GM21447 (cell line): ENCODE results near the gene TCF7L2.

Source experiments
- ATAC-seq: cut with Tn5 transposase; IDR thresholded peaks from one replicate; pipeline ENCODE4 v1.9.1; 2021; ENCODE audit not compliant: unreplicated experiment

The TCF7L2 gene

DNA sequence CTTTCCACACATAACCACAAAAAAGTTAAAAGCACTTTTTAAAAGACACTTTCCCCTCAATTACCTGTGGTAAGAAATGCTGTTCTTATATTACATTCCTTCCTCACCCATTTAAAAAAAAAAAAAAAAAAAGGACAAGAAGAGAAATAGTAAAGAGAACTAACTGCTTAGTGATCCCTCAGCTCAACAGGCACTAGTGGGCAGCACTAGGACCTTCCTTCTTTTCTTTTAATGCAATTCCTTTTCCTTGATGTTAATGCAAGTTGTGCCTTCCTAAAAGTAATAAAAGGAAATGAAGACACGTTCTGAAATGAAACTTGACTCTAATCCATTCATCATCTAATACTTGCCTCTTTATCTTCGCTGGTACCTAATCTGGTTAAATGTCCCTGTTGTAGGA lies 189.7 kb downstream of the TCF7L2 start:
- ATAC-seq = no peak

DNA sequence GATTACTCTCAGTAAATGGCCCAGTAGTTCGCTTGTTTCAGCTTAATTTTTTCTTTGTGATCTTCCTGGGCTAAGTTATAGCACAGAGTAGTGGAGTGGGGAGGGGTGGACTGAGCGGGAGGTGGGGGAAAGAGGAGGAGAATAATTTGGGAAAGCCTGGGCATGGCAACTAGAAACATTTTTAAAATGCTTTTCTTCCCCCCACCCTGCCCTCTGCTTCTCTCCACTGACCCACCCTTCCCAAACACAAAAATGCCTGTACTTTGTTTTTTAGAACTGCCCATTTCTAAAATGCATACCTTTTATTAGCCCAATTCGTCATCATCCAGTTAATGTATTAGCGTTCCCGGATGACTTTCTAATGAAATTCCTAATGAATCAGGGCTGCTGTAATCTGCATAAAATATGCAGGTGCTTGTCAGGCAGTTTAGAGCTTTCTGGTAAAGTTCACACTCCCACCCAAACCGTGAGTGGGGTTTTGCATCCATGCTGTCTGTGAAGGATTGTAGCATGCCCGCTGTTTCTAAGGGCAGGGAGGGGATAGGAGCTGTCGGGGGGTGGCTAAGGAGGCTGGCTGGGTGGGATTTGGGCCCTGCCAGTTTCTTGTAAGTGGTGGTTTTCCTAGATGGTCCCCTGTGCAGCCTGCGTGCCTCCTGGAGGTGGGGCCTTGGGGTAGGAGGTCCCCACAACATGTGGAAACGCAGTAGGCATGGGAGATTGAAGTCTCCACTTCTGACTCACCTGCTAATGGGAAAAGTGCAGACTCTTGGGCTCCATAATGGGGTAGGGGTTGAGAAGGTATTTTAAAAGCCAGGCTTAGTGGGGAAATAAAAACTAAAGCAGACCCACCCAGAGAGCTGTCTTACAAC lies 190.3 kb downstream of the TCF7L2 start:
- no peak for ATAC-seq

DNA sequence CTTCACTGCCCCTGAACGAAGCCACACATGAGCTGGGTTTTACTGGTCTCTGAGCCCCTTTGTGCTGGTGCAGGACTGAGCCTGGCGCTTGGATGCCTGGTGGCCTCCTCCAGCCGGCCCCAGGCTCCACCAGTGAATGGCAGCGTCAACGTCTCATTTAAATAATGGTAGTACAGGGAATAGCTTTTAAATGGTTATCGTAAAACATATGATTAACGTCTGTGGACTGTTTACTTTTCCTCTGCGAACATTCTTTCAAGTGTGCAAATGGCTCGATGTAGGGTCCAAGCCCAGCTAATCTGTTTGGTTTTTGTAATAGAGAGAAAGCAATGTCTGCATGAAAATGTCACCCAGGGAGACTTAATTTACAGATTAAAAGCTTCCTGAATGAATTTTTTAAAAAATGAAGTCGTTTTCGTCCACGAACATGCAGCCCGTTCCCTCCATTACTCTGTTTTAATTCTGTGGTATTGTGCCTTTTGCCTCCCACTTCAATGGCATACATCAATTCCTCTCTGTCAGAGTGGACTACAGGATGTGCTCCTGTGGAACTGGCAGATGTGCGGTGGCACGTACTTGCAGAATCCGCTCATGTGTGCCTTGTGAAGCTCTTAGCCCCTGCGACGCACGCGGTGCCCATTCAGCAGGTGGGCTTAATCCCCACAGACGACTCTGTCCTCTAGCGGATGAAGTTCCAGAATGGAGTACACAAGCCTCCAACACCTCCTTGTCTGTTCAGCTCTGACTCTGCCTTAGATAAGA lies 192.7 kb downstream of the TCF7L2 start:
- no peak for ATAC-seq

DNA sequence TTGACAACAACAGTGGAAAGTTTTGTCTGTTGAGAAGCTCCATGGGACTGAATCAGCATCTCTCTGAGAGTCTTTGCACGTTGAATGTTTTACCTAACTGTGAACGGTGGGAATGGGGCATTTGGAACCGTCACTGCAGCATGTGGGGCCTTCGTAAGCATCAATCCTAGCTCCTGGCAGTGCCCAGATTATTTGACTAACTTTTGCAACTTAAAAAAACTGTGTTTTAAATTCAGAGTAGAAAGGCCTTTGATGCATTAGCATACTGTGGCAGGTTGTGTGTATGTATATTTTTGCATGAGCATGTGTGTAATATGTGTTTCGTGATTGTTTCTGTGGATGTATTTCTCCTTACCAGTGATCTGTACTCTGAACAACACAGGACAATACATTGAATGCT lies 194.5 kb downstream of the TCF7L2 start:
- no peak for ATAC-seq

DNA sequence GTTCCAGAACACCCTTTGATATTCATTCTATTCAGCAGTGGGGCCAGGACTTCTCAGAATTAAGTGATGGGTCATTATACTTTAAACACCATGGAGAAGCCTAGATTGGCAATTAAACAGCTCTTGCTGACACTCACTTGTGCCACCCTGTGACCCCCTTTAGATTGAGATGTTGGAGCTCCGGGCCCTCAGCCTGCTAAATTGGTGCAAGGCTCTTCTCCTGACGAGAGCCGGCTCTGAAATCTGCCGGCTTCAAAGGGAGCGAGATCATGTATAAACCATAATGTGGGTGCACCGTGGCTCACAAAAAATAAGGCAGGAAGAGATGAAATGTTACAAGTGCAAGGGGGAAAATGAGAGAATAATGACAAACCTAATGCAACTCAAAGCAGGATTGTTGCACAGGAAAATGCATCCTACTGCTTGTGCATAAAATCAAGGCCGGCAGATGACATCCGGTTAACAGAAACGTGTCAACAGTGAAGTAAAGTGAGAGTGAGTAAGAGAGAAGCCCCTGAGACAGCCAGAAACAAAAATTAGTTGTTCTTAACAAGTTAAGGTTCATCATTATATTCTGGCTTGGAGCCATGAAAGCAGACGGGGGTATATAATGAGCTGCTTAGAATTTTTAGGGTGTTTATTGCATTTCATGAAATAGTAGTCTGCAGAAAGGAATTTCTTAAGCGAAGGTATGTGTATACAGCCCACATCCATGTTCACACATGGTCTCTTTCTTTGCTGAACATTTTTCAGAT lies 198.2 kb downstream of the TCF7L2 start:
- ATAC-seq = no peak

DNA sequence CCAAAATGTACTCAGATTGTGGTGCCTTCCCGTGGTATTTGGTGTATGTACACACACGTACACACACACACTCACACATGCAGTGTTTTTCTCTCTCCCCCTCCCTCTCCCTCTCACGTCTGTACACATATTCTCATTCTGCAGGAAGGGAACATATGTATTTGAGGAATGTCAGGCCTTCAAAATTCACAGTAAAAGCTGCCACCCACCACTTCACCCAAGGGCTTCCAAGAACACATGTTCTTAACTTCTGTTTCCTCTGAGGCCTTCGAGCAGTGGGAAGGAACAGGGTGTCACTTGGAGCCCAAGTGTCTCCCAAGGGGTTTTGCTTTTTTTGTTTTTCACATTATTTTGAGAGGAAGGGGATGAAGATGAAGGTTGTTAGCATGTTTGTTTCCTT lies 198.9 kb downstream of the TCF7L2 start:
- no peak for ATAC-seq

DNA sequence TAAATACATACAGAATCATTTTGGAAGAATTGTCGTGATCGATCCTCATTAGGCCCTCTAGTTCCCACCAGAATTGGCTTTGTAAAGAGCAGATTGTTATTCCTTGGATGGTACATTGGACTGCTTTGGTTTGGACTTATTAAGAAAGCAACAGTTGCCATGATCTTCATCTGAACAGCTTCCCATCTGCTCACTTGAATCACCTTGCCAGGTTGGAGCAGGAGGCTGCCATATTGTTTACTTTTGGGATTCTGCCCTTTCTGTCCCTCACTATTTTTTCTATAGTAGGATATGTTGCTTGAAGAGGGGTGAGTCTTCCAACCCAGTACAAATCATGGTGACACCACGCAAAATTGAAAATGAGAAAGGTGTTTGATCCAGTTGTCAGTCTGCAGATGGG lies 199.6 kb downstream of the TCF7L2 start:
- no peak for ATAC-seq

DNA sequence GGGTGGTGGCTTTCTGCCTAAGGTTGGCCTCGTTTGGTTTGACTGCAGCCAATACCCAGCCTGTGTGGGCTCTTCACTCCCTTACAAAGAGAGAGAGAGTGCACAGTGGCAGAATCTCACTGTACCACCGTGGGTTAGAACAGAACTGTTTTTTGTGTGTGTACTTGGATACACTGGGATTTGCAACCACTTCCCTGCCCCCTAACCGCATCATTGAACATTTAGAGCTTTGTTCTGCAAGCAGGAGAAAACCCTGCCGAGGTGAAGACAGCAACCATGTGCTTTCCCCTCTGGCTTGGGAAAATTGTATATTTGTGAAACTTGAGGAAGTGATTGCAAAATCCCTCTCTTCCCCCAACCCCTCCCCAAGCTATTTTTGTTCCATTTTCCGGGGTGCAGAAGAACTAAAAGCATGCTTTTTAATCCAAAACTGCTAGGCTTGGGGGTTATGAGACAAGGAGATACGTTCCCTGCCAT lies 201.2 kb downstream of the TCF7L2 start:
- no peak for ATAC-seq

DNA sequence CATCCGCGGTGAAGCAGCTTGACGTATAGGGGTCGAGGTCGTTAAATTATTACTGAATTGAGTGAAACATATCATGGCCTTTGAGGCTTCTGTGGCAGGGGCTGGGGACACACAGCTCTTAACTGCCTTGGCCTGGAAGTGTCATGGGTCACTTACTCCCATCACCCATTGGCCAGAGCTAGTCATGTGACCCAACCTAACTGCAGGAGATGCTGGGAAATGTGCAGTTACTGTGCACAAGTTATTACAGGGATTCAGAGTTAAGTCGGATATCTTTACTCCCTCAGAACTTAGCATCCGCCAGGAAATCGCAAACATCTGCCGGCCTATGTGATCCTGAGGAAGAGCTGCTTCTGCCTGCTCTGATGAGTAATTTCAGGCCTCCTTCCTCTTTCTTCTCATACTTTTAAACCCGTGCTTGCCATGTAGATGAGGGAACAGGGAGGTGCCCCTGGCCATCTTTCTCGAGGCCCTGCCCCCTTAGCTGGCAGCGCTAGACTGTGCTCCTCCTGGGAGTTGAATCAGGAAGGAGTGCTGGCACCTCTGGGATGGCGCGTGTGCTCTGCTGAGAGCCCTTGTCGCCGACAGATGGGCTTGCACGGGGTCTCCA lies 203.6 kb downstream of the TCF7L2 start:
- ATAC-seq = no peak

DNA sequence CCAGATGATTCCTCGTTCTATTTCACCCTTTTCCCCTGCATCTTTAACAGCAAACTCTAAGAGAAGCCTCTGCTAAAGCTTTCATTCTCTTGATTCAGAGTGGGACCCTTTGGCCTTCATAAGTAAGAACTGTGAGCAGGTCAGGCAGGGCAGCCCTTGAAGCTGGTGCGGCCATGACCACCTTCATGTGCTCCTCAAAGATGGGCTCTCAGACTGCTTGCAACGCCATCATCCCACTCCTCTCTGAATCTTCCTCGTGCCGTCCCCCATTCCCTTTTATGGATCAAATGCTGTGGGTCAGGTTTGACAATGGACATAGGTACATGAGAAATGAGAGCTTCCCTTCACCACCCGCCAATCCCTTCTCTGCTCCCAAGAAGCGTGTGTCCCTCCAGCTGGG lies 207.4 kb downstream of the TCF7L2 start:
- no peak for ATAC-seq

DNA sequence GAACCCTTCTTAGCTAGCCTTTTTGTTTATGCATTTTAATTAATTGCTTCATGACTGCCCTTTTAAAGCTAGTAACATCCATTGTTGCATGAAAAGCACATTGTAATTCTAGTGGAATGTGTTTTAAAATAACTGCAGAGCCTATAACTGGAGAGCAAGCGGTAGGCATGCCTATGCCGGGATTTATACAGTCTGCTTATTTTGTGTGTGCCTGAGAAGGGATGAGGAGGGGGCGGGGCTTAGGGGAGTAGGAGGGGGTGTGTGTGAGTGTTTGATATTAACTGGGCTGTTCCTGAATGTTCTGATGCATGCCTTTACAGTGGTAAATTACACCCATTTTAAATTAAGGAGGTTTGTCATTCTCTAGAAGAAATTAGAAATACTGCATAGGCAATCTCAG lies 208.1 kb downstream of the TCF7L2 start:
- no peak for ATAC-seq

DNA sequence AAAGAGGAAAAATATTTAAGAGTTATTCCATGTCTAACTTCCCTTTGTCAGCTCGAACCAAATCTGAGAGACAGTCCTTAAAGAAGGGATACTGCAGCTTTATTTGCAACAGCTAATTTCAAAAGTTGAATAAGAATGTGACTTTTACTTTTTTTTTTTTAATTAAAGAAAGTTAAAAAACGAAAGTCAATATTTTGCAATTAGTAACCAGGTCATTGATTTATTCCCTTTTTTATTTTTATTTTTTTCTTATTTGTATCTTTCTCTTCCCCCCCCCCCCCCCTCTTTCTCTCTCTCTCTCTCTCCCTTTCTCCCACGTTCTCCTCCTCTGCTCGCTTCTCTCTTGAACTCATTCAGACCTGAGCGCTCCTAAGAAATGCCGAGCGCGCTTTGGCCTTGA lies 209.5 kb downstream of the TCF7L2 start:
- no peak for ATAC-seq

DNA sequence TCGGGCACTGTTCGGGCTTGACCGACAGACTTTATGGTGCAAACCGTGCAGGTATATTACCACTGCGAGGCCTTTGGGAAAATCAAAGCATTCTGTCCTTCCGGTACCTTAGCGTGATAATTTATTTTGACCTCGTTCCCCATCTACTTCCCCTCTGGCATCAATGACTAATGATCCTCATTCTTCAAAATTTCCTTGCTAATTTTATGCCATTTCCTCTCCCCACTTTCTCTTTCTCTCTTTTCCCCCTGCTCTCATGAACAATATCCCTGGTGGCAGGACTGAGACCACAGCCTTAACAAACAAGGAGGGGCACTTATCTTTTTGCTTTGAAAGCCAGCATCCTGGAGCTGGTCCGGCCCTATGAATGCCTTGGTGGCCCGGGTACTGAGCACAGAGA lies 210.6 kb downstream of the TCF7L2 start:
- no peak for ATAC-seq

DNA sequence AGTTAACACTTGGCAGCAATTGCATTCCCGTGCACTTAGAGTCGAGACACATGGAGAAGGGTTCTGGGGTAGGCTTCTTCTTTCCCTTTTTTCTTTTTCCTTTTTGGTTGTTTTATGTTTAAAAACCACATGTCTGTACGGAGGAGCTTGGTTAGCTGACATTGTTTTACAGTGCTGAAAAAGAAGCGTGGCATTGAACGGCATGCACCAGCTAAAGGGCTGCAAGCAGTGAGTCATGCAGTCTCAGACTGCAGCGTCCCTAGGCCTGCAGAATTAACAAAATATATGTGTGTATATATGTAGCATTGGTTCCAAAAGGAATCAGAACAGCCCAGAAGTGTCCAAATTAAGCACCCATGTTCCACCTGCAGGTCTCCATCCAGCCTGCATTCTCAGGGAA lies 211.0 kb downstream of the TCF7L2 start:
- no peak for ATAC-seq

DNA sequence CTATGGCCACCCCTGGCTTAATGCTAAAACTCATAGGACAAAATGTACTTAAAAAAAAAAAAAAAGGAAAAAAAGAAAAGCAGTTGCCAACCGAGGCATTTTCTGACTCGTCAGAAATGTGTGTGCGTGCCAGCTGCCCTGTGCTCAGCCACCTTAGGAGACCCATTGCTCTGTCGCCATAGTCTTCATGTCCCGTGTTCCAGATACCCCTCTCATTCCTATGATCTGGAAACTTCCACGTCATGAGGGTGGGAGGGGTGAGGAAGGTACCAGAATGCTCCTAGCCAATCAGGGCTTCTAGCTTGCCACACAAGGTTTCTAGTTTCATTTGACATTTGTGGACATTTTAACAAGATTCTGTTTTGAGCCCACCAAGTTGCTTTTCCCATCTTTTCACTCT lies 212.9 kb downstream of the TCF7L2 start:
- no peak for ATAC-seq

DNA sequence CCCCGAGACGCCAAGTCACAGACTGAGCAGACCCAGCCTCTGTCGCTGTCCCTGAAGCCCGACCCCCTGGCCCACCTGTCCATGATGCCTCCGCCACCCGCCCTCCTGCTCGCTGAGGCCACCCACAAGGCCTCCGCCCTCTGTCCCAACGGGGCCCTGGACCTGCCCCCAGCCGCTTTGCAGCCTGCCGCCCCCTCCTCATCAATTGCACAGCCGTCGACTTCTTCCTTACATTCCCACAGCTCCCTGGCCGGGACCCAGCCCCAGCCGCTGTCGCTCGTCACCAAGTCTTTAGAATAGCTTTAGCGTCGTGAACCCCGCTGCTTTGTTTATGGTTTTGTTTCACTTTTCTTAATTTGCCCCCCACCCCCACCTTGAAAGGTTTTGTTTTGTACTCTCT lies 215.6 kb downstream of the TCF7L2 start:
- ATAC-seq = no peak

DNA sequence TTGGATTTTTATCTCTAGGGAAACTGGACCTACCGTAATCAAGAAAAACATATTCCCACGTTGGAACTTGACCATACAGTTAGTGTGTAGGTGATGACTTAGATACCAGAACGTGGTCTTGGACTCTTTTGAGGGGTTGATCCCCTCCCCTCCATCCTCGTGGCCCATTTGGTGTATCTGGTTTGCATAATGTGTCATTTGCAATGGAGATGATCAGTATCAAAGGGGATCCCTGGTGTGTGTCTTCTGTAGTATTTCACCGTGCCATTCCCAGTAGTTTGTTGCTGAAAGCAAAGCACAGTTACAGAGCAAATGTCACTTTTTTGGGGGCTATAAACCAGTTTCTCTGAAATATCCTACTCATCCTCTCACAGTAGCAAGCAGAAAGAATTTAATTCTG lies 217.7 kb downstream of the TCF7L2 start:
- no peak for ATAC-seq

DNA sequence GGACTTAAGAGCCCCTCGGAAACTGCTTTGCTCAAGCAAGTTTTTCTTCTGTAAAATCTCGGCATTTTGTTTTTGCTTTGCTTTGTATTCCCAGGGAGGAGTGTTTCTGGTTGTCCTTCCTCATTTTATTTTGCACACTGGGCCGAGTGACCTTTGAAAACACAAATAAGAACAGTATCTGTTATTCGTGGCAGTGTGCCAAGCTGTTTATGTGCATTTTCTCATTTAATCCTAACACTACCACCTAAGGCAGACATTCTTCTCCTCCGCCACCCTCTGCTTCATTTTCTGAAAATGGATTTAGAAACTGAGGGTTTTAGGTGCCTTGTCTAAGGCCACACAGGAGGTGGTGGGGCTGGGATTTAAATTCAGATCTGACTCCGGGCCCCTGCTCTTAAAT lies 218.5 kb downstream of the TCF7L2 start:
- ATAC-seq = no peak

DNA sequence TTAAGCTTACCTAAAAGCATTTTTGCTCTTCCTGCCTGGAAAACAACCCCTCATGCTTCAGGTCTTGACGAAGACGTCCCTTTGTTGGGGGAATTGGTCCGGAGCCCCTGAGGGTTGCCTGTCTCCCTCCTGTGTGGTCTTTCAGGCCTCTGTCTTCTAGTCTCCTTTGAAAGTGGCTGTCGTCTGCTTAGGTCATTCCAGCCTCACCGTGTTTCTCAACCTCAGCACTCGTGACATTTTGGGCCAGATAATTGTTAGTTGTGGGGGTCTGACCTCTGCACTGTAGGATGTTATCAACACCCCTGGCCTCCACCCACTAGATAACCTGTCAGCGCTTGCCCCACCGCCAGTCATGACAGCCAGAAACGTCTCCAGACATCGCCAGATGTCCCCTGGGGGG lies 219.1 kb downstream of the TCF7L2 start:
- no peak for ATAC-seq

DNA sequence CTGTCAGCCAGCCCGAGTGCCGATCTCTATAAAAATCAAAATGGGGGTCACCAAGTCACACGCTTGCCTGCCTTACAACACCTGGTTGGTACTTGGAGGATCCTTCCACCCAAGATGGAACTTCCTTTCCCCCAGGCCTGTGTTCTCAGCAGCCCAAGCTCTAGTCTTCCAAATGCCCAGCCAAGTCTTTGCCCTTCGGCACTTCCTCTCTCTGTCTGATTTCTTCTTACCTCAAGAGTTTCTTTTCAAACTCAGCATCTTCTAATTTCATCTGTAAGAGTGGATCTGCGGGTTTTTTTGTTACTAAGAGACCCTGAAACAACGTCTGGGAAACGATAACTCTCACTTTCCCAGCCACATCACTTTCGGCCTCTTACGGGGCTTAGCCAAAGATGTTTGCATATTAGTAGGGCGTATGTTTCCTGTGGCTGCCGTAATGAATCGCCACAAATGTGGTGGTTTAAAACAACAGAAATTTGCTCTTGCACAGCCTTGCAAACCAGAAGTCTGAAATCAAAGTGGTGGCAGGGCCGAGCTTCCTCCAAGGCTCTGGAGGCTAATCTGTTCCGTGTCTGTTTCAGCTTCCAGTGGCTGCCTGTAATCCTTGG lies 219.9 kb downstream of the TCF7L2 start:
- peak; percentile 99 for ATAC-seq

DNA sequence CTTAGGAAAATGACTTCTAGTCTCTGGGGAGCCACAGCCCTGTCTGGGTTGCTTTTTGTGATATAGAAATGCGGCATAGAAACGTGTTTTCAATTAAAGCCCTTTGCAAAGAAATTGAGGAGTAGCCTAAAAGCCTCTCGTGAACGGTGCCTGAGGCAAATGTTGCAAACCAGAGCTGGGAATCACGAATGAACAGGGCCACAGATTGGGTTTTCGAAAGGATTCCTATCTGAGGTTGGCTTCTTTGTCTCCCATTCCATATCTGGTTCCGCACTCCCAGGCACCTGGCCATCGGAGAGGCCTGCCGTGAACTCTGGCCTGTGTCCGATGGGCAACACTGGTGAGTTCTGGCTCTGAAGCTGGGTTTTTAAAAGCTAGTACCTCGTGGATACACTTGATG lies 221.6 kb downstream of the TCF7L2 start:
- no peak for ATAC-seq
